ENCODE data around the gene SPDYE2.
"Not testable (repeated sequence)": the region's sequence is repeated elsewhere in the genome, so short reads cannot be mapped to it uniquely, and the experiment has no call there.

DNA sequence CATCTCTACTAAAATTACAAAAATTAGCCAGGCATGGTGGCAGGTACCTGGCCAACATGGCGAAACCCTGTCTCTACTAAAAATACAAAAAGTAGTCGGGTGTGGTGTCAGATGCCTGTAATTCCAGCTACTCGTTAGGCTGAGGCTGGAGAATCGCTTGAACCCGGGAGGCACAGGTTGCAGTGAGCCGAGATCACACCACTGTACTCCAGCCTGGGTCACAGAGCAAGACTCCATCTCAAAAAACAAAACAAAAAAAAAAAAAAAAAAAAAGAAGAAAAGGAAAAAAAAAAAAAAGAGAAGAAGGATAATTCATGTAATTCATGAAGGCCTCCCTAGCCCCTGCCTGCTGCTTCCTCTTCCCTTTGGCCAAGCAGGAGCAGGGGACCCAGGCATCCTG lies 10.4 kb upstream of the SPDYE2 start:
- not testable (repeated sequence) for TF ChIP-seq MXI1 (IDR thresholded peaks at IDR 0.05; ENCODE audit: low read depth, low read length); EP300 (IDR thresholded peaks at IDR 0.05; ENCODE audit: borderline replicate concordance in 1 of 2, low read depth in 1 of 2, low read length in 1 of 2); NRF1 (IDR thresholded peaks at IDR 0.05; ENCODE audit: low read depth, low read length); SIN3A (IDR thresholded peaks at IDR 0.05; ENCODE audit: borderline replicate concordance, low read depth, low read length); ELF1 (IDR thresholded peaks at IDR 0.05); TEAD4 (IDR thresholded peaks at IDR 0.05; ENCODE audit: borderline replicate concordance, insufficient read depth); GABPA (IDR thresholded peaks at IDR 0.05; ENCODE audit: low read depth); RAD21 (IDR thresholded peaks at IDR 0.05; ENCODE audit: low read length); RFX5 (IDR thresholded peaks at IDR 0.05; ENCODE audit: low read length)
- TF ChIP-seq, protein P1, sequence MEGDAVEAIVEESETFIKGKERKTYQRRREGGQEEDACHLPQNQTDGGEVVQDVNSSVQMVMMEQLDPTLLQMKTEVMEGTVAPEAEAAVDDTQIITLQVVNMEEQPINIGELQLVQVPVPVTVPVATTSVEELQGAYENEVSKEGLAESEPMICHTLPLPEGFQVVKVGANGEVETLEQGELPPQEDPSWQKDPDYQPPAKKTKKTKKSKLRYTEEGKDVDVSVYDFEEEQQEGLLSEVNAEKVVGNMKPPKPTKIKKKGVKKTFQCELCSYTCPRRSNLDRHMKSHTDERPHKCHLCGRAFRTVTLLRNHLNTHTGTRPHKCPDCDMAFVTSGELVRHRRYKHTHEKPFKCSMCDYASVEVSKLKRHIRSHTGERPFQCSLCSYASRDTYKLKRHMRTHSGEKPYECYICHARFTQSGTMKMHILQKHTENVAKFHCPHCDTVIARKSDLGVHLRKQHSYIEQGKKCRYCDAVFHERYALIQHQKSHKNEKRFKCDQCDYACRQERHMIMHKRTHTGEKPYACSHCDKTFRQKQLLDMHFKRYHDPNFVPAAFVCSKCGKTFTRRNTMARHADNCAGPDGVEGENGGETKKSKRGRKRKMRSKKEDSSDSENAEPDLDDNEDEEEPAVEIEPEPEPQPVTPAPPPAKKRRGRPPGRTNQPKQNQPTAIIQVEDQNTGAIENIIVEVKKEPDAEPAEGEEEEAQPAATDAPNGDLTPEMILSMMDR (IDR thresholded peaks at IDR 0.05) = not testable (repeated sequence)
- TF ChIP-seq, protein P2, sequence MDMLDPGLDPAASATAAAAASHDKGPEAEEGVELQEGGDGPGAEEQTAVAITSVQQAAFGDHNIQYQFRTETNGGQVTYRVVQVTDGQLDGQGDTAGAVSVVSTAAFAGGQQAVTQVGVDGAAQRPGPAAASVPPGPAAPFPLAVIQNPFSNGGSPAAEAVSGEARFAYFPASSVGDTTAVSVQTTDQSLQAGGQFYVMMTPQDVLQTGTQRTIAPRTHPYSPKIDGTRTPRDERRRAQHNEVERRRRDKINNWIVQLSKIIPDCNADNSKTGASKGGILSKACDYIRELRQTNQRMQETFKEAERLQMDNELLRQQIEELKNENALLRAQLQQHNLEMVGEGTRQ (IDR thresholded peaks at IDR 0.05; ENCODE audit: borderline replicate concordance, low read depth, low read length) = not testable (repeated sequence)

Measured in SK-N-SH (cell line).